Frontal cortex (tissue), 4 donors: Measurements from ENCODE around the gene LRBA. TPM values are rescaled to one million over a fixed set of nuclear protein-coding genes. Genes with fewer than 3 reads are reported as not detected.
"Not testable (repeated sequence)": the region's sequence is repeated elsewhere in the genome, so short reads cannot be mapped to it uniquely, and the experiment has no call there.

Source experiments
- DNase-seq, 2 donors: peaks; one replicate each; pipeline ENCODE4 v3.0.0; 2012; ENCODE audit warnings: low spot score in 2 of 2
- FAIRE-seq: peaks from 2 replicates; lab custom pipeline; 2012; peaks lifted over from hg19 to GRCh38; lab: Jason Lieb, UNC
- total RNA-seq: library from RNA; depleted of rRNA; stranded (reverse); fragments of >200 nt; gene quantifications from one replicate; pipeline ENCODE4 v1.2.3, GENCODE V29; 2014
- donor health status: control.
- donor health status: control.
- donor health status: control.

The LRBA gene, protein sequence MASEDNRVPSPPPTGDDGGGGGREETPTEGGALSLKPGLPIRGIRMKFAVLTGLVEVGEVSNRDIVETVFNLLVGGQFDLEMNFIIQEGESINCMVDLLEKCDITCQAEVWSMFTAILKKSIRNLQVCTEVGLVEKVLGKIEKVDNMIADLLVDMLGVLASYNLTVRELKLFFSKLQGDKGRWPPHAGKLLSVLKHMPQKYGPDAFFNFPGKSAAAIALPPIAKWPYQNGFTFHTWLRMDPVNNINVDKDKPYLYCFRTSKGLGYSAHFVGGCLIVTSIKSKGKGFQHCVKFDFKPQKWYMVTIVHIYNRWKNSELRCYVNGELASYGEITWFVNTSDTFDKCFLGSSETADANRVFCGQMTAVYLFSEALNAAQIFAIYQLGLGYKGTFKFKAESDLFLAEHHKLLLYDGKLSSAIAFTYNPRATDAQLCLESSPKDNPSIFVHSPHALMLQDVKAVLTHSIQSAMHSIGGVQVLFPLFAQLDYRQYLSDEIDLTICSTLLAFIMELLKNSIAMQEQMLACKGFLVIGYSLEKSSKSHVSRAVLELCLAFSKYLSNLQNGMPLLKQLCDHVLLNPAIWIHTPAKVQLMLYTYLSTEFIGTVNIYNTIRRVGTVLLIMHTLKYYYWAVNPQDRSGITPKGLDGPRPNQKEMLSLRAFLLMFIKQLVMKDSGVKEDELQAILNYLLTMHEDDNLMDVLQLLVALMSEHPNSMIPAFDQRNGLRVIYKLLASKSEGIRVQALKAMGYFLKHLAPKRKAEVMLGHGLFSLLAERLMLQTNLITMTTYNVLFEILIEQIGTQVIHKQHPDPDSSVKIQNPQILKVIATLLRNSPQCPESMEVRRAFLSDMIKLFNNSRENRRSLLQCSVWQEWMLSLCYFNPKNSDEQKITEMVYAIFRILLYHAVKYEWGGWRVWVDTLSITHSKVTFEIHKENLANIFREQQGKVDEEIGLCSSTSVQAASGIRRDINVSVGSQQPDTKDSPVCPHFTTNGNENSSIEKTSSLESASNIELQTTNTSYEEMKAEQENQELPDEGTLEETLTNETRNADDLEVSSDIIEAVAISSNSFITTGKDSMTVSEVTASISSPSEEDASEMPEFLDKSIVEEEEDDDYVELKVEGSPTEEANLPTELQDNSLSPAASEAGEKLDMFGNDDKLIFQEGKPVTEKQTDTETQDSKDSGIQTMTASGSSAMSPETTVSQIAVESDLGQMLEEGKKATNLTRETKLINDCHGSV (N-terminal part only)
- total RNA-seq: 23.2 TPM

DNA sequence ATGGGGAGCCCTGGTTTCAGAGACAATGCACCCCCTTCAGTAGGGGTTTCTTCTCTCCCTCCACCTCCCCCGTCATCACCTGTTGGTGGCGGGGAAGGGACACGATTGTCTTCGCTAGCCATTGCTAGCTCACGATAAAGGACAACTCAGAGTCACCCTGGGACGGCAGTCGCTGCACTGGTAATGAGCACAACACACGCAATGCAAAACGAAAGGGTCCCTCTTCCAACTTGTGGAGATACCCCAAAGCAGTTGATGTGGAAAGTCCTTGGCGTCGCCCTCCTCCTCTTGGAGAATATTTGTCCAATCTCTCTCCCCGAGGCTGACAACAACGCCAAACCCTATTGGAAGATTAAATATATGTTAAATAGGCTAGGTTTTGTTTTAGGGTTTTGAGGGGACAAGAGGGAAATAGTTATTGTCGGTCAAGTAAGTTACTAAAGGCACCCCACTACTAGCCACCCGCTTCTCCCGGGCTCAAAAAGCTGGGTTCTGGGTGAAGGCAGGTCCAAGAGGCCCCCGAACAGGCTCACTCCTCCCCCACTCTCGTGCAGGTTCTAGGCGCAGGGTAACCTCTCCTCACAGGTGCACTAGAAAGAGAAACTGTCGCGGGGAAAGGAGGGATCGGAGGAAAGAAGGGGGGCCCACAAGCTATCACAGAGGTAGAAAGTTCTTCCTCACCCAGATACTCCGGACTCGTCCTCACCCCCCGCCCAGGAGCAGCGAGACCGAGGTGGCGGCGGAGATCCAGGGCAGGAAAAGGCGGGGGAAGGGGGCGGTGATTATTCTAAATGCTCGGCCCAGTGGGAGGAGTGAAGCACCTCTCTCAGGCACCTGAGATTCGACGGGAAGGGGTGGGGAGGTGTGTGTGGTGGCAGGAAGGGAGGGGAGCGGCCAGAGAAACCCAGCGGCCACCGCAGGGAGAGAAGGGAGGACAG lies at the start of gene LRBA:
TSS of gene LRBA (minus strand) at position 764 of the 938 bp plus-strand sequence. CDS start at position 122, 642 bp downstream.
- no peak for FAIRE-seq

DNA sequence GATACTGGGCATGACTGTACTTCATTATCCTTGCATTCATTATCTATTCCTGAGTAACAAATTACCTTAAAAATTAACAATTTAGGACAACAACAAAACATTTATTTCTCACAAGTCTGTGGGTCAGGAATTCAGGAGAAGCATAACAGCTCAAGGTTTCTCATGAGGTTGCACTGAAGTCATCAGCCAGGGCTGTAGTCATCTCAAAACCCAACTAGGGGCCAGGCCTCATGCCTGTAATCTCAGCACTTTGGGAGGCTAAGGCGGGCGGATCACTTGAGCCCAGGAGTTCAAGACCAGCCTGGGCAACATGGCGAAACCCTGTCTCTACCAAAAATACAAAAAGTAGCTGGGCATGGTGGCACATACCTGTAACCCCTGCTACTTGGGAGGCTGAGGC lies 48.1 kb upstream of the LRBA start:
- not testable (repeated sequence) for DNase-seq, FAIRE-seq

More for the DNA sequence above, at the start of gene LRBA:
- peak; percentile 25 to 57 for DNase-seq

- DNase-seq (no peak), FAIRE-seq (no peak)
Observed at GRCh38 chr4:151055539-151055938, 40.5 kb upstream of the LRBA start.

GRCh38 chr4:151052785-151053184 lies 37.7 kb upstream of the LRBA start:
- FAIRE-seq (no peak), DNase-seq (no peak)

- DNase-seq (no peak), FAIRE-seq (no peak)
Observed at GRCh38 chr4:151049430-151049884, 34.4 kb upstream of the LRBA start.

GRCh38 chr4:151048913-151049312 lies 33.8 kb upstream of the LRBA start:
- no peak for FAIRE-seq
- DNase-seq: no peak

GRCh38 chr4:151046609-151047008 lies 31.5 kb upstream of the LRBA start:
- no peak for FAIRE-seq
- DNase-seq: no peak

DNA sequence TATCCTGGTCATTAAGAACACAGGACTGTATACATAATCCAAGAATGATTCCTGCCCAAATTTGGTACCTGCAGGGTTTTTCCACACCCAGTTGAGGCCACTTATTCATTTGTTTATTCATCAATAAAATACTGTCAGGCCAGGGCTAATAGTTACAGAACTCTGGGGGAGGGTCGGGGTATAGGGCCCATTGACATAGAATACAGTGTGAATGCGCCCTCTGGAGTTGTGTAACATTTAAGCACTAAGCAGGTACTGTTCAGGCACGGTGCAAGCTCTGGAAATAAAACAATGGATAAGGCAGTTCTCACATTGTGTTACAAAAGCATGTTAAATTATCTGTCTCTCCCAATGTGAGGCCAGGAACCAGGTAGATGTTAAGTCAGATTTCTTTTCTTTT lies 30.8 kb upstream of the LRBA start:
- no peak for DNase-seq
- FAIRE-seq: no peak

- FAIRE-seq (no peak), DNase-seq (no peak)
Observed at GRCh38 chr4:151043803-151044515, 28.9 kb upstream of the LRBA start.

DNA sequence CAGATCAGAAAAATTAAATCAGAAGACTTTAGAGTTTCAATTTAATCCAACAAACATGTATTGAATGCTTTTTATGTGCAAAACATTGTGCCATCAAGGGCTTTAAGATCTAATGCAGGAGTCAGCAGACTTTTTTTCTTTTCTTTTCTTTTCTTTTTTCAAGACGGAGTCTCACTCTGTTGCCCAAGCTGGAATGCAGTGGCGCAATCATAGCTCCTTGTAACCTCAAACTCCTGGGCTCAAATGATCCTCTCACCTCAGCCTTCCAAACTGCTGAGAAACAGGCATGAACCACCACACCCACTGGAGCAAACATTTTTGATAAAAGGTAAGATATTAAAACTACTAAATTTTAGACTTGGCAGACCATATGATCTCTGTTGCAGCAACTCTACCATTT lies 24.6 kb upstream of the LRBA start:
- DNase-seq (no peak), FAIRE-seq (no peak)

GRCh38 chr4:151038452-151039157 lies 23.5 kb upstream of the LRBA start:
- DNase-seq (no peak), FAIRE-seq (no peak)

GRCh38 chr4:151035911-151036310 lies 20.8 kb upstream of the LRBA start:
- DNase-seq (no peak), FAIRE-seq (no peak)

- FAIRE-seq: no peak
- no peak for DNase-seq
Observed at GRCh38 chr4:151035328-151035727, 20.2 kb upstream of the LRBA start.

DNA sequence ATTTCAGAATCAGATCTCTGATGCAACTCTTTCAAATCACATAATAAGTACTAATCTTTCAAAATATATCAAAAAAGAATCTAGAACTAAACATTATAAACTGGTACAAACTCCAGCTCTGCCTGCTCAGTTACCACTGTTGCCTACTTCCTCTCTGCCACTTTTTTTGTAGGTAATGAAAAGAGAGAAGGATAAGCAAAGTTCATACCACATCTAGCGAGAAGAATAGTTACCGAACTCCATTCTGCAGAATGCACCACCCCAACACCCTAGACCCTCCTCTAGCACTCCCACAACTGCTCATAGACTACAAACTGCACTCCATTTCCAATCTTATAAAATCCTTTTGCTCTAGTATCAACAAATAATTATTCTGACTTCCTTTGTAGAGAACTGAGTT lies 19.7 kb upstream of the LRBA start:
- DNase-seq (no peak), FAIRE-seq (no peak)

DNA sequence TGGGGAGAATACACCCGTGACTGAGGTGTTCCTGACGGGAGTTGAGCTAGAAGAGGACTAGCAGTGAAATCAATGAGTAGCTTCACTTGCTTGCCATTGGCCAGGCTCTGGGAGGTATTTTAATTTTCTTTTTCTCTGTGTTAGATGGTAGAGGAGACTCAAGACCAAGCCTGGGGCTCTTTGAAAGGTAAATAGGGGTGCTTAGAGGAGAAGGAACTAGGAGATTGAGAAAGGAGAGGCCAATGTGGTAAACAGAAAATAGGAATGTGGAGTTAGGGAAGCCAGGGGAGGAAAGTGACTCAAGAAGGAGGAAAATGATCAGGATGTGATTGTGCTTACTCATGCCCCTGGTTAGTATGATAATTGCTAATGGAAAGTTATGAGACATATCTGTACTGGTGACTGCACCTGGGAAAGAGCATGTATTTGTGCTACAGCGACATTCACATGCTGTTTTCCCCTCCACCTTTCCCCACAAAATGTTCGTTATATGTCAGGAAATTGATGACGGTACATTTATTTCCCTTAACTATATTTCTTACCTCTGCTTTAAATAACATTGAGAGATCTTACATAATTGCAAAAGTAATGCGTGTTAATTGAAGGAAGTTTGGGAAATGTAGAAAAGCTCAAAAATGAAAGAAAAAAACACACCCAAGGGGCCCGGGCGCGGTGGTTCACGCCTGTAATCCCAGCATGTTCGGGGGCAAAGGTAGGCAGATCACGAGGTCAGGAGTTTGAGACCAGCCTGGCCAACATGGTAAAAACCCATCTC lies 16.9 kb upstream of the LRBA start:
- FAIRE-seq (no peak), DNase-seq (no peak)

GRCh38 chr4:151029537-151029936 lies 14.5 kb upstream of the LRBA start:
- DNase-seq (no peak), FAIRE-seq (no peak)

DNA sequence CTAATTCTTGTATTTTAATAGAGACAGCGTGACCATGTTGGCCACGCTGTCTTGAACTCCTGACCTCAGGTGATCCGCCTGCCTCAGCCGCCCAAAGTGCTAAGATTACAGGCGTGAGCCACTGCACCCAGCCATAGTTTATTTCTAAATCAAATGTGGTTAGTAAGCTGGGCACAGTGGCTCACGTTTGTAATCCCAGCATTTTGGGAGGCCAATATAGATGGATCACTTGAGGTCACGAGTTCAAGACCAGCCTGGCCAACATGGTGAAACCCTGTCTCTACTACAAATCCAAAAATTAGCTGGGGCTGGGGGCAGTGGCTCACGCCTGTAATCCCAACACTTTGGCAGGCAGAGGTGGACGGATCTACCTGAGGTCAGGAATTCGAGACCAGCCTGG lies 13.9 kb upstream of the LRBA start:
- not testable (repeated sequence) for FAIRE-seq, DNase-seq
